IMR-90 (cell line): Measurements from ENCODE around the gene ASTL. TPM values are rescaled to one million over a fixed set of nuclear protein-coding genes. Genes with fewer than 3 reads are reported as not detected.

Experiments used
- ATAC-seq: fragments of 200-7000 bp; cut with Tn5 transposase; 2 replicates; pipeline ENCODE4 v1.9.1; 2020; ENCODE audit warnings: low read depth, mild to moderate bottlenecking, moderate library complexity
- BruUV-seq: library from RNA; stranded (reverse); fragments of 400-500 nt; replicated peaks from 2 replicates; lab custom pipeline; 2021; lab: Mats Ljungman, UMichigan
- CTCF ChIA-PET: fragments of 300-600 bp; formaldehyde crosslinking; extraction: SDS; loops from one replicate; lab custom pipeline; 2021; ENCODE audit warnings: antibody characterized with exemption; lab: Yijun Ruan, JAX
- POLR2A ChIA-PET: fragments of 300-600 bp; sonication (Branson Sonifier 250); formaldehyde crosslinking; loops from one replicate; lab custom pipeline; 2022; ENCODE audit warnings: antibody characterized with exemption; ENCODE audit not compliant: unreplicated experiment; lab: Charles Lee
- DNase-seq: peaks from one replicate; pipeline ENCODE4 v3.0.0; 2013
- H2AFZ ChIP-seq: replicated peaks from 2 replicates; pipeline ENCODE3; 2013; ENCODE audit warnings: low read length, mild to moderate bottlenecking; ENCODE audit not compliant: poor library complexity
- H2AK5ac ChIP-seq: 2 replicates; pipeline ENCODE4 v1.6.1; 2013; ENCODE audit warnings: low read depth, low read length, inconsistent platforms
- H2AK9ac ChIP-seq: replicated peaks from 2 replicates; pipeline ENCODE3; 2013; ENCODE audit warnings: mild to moderate bottlenecking, low read depth, low read length, moderate library complexity; ENCODE audit not compliant: poor library complexity
- H2BK120ac ChIP-seq: 2 replicates; pipeline ENCODE4 v1.6.1; 2013; ENCODE audit warnings: low read depth, low read length, inconsistent platforms
- H2BK15ac ChIP-seq: 3 replicates; pipeline ENCODE4 v1.6.1; 2013; ENCODE audit warnings: low read depth, low read length, inconsistent platforms
- H2BK20ac ChIP-seq: 2 replicates; pipeline ENCODE4 v1.6.1; 2013; ENCODE audit warnings: low read depth, mild to moderate bottlenecking, inconsistent platforms, low read length, moderate library complexity
- H2BK5ac ChIP-seq: 2 replicates; pipeline ENCODE4 v1.6.1; 2013; ENCODE audit warnings: mild to moderate bottlenecking, low read depth, low read length, inconsistent platforms; ENCODE audit not compliant: poor library complexity, severe bottlenecking
- H3K14ac ChIP-seq: replicated peaks from 2 replicates; pipeline ENCODE4 v1.6.1; 2013; ENCODE audit warnings: low read depth, low read length, inconsistent platforms
- H3K18ac ChIP-seq: 2 replicates; pipeline ENCODE4 v1.6.1; 2013; ENCODE audit warnings: low read depth, low read length, control low read depth
- H3K23ac ChIP-seq: 2 replicates; pipeline ENCODE4 v1.6.1; 2013; ENCODE audit warnings: low read depth, low read length, inconsistent platforms
- H3K27ac ChIP-seq: 2 replicates; pipeline ENCODE4 v1.5.1; 2013; ENCODE audit warnings: mild to moderate bottlenecking, control low read depth, low read length; ENCODE audit not compliant: insufficient read depth
- H3K27me3 ChIP-seq: 2 replicates; pipeline ENCODE4 v1.6.1; 2013; ENCODE audit warnings: low read length; ENCODE audit not compliant: control insufficient read depth, insufficient read depth
- H3K36me3 ChIP-seq: 2 replicates; pipeline ENCODE4 v1.6.1; 2013; ENCODE audit warnings: low read length, mixed read lengths; ENCODE audit not compliant: control insufficient read depth, insufficient read depth
- H3K4ac ChIP-seq: 2 replicates; pipeline ENCODE4 v1.6.1; 2013; ENCODE audit warnings: low read depth, low read length, inconsistent platforms
- H3K4me1 ChIP-seq: 2 replicates; pipeline ENCODE4 v1.6.1; 2013; ENCODE audit warnings: low read length, mixed read lengths; ENCODE audit not compliant: control insufficient read depth, insufficient read depth
- H3K4me2 ChIP-seq: 2 replicates; pipeline ENCODE4 v1.6.1; 2013; ENCODE audit warnings: low read depth, mild to moderate bottlenecking, control low read depth, low read length, moderate library complexity
- H3K4me3 ChIP-seq: 2 replicates; pipeline ENCODE4 v1.5.1; 2013; ENCODE audit warnings: low read depth, mild to moderate bottlenecking, control low read depth, low read length, moderate library complexity; ENCODE audit not compliant: insufficient read depth
- H3K56ac ChIP-seq: 2 replicates; pipeline ENCODE4 v1.6.1; 2013; ENCODE audit warnings: low read length, inconsistent platforms; ENCODE audit not compliant: insufficient read depth; ENCODE audit errors: extremely low read depth
- H3K79me1 ChIP-seq, 2 experiments: 2 replicates each; pipeline ENCODE4 v1.6.1; 2013; ENCODE audit warnings: low read length in 2 of 2, inconsistent platforms in 1 of 2, low read depth in 1 of 2
- H3K9ac ChIP-seq: 2 replicates; pipeline ENCODE4 v1.6.1; 2013; ENCODE audit warnings: low read depth, low read length, control low read depth
- H3K9me1 ChIP-seq: 2 replicates; pipeline ENCODE4 v1.6.1; 2013; ENCODE audit warnings: low read length, inconsistent platforms; ENCODE audit not compliant: insufficient read depth
- H3K9me3 ChIP-seq: 2 replicates; pipeline ENCODE4 v1.6.1; 2013; ENCODE audit warnings: low read length; ENCODE audit not compliant: control insufficient read depth, insufficient read depth
- H4K20me1 ChIP-seq: 2 replicates; pipeline ENCODE4 v1.6.1; 2013; ENCODE audit warnings: low read length, inconsistent platforms; ENCODE audit not compliant: insufficient read depth
- H4K5ac ChIP-seq: 2 replicates; pipeline ENCODE4 v1.6.1; 2013; ENCODE audit warnings: mild to moderate bottlenecking, low read depth, low read length, control low read depth
- H4K8ac ChIP-seq, 2 experiments: 2 replicates each; pipeline ENCODE4 v1.6.1; 2013; ENCODE audit warnings: low read depth in 2 of 2, low read length in 2 of 2, control low read depth in 1 of 2, inconsistent platforms in 1 of 2
- H4K91ac ChIP-seq: 2 replicates; pipeline ENCODE4 v1.6.1; 2013; ENCODE audit warnings: low read depth, low read length, inconsistent platforms; ENCODE audit not compliant: insufficient read depth
- CTCF ChIP-seq: conservative IDR thresholded peaks from 2 replicates; pipeline ENCODE4 v1.5.1; 2012; ENCODE audit warnings: mild to moderate bottlenecking, low read depth, low read length, improper control_type of control experiment
- ELK1 ChIP-seq: fragments of 150-350 bp; IDR thresholded peaks from 2 replicates; pipeline ENCODE4 v1.6.1; 2016; ENCODE audit warnings: low read depth, mild to moderate bottlenecking, low read length, moderate library complexity, borderline replicate concordance
- FOS ChIP-seq: fragments of 150-350 bp; IDR thresholded peaks from 2 replicates; pipeline ENCODE4 v1.6.1; 2016; ENCODE audit warnings: low read depth, low read length
- MAFK ChIP-seq: IDR thresholded peaks from 2 replicates; pipeline ENCODE4 v1.6.1; 2012; ENCODE audit warnings: low read depth, low read length, improper control_type of control experiment
- MAZ ChIP-seq: IDR thresholded peaks from 2 replicates; pipeline ENCODE4 v1.6.1; 2012; ENCODE audit warnings: low read depth, mild to moderate bottlenecking, low read length, improper control_type of control experiment, moderate library complexity, borderline replicate concordance
- MXI1 ChIP-seq: IDR thresholded peaks from 2 replicates; pipeline ENCODE4 v1.6.1; 2012; ENCODE audit warnings: low read depth, mild to moderate bottlenecking, low read length, moderate library complexity, borderline replicate concordance
- POLR2A ChIP-seq: IDR thresholded peaks from 2 replicates; pipeline ENCODE4 v1.6.1; 2012; ENCODE audit warnings: mild to moderate bottlenecking, low read depth, low read length
- RAD21 ChIP-seq: IDR thresholded peaks from 2 replicates; pipeline ENCODE4 v1.6.1; 2012; ENCODE audit warnings: low read length, improper control_type of control experiment
- RFX5 ChIP-seq: IDR thresholded peaks from 2 replicates; pipeline ENCODE4 v1.8.0; 2012; ENCODE audit warnings: low read depth, mild to moderate bottlenecking, low read length, moderate library complexity
- WGBS, 2 experiments: methylation state at CpG; one replicate each; pipeline versions ENCODE4 v1.1.5 to v1.1.7; 2013; ENCODE audit warnings: missing lambda C conversion rate in 2 of 2; ENCODE audit not compliant: insufficient read length in 1 of 2; ENCODE audit errors: extremely low coverage in 2 of 2; 5-methylcytosine and 5-hydroxymethylcytosine counted together
- dilution Hi-C: fragments of 300-500 bp; cut with HindIII; formaldehyde crosslinking; loops from one replicate; pipeline ENCODE4 v1.14.3; 2018; ENCODE audit warnings: low sequenced_read_pairs; ENCODE audit not compliant: unreplicated experiment
- in situ Hi-C: fragments of 300-500 bp; cut with MboI; formaldehyde crosslinking; loops from 3 replicates; pipeline ENCODE4 v1.14.3; 2019; ENCODE audit warnings: low sequenced_read_pairs, inconsistent platforms, mixed read lengths
- intact Hi-C: fragments of 100-400 bp; cut with micrococcal nuclease; formaldehyde crosslinking; loops from 2 replicates; pipeline ENCODE4 v1.10.0; 2022
- polyA plus RNA-seq, 3 experiments: library from polyadenylated mRNA; depleted of rRNA; stranded (reverse); fragments of >200 nt; gene quantifications; 2 replicates each; pipeline ENCODE4 v1.2.3, GENCODE V29; 2012; ENCODE audit warnings: low replicate concordance in 1 of 3
- total RNA-seq: library from RNA; depleted of rRNA; stranded (reverse); fragments of >200 nt; gene quantifications from 2 replicates; pipeline ENCODE4 v1.2.3, GENCODE V29; 2012

Gene ASTL
- total and polyA plus RNA-seq, 2 of the 4 experiments (the other 2 are of a cell fraction) = not detected

- H4K20me1 ChIP-seq = no peaks in the 10 kb centered on the region
- H2AK5ac ChIP-seq = no peak overlapping the region
- no peak overlapping the region for H2BK5ac ChIP-seq
- H3K27me3 ChIP-seq = peaks cover 75% of the 10 kb centered on the region
- no peak overlapping the region for H4K5ac ChIP-seq
- H2BK15ac ChIP-seq = no peak overlapping the region
- DNase-seq (no peak), ATAC-seq (no peak)
- POLR2A ChIA-PET = no interaction called here
- H3K36me3 ChIP-seq = no peaks in the 10 kb centered on the region
- no peak overlapping the region for H3K27ac ChIP-seq
- CTCF ChIA-PET = no interaction called here
- H3K4me3 ChIP-seq = no peak overlapping the region
- in situ Hi-C loops = loop anchor here (25.0 kb wide), 1 partner anchor 98 kb away; no protein-coding TSS in a partner anchor
- no peak overlapping the region for H3K23ac ChIP-seq
- no peak overlapping the region for H2AFZ ChIP-seq
- dilution Hi-C loops = no loop called here
- no peak overlapping the region for H3K18ac ChIP-seq
- peaks cover 3% of the 10 kb centered on the region for H3K9me3 ChIP-seq
- H2BK20ac ChIP-seq = no peak overlapping the region
- H3K56ac ChIP-seq = no peak overlapping the region
- H3K4me1 ChIP-seq = no peaks in the 10 kb centered on the region; the same call in 1 of the 2 replicates
- TF ChIP-seq MXI1 = no peak
- no peak for TF ChIP-seq ELK1
- no peak for TF ChIP-seq CTCF
- TF ChIP-seq FOS = no peak
- TF ChIP-seq POLR2A = no peak
- TF ChIP-seq MAFK = no peak
- TF ChIP-seq RAD21 = no peak
- no peak for TF ChIP-seq RFX5
- TF ChIP-seq MAZ = no peak
- 86% methylated on average over 2 of the region's 13 CpGs; no CpG with 5 or more reads in 1 of the 2 experiments for WGBS, 2 experiments
- intact Hi-C loops = no loop called here
- no peaks in the 10 kb centered on the region for H3K9me1 ChIP-seq
- H2BK120ac ChIP-seq = no peak overlapping the region
- H3K79me1 ChIP-seq = no peaks in the 10 kb centered on the region
- no peak overlapping the region for H3K14ac ChIP-seq
- no peak overlapping the region for H3K4ac ChIP-seq
- BruUV-seq = no TSS peak
- no peak overlapping the region for H3K9ac ChIP-seq
- no peak overlapping the region for H4K91ac ChIP-seq
- no peak overlapping the region for H4K8ac ChIP-seq
- no peak overlapping the region for H2AK9ac ChIP-seq
- H3K4me2 ChIP-seq = no peak overlapping the region
Measured at GRCh38 chr2:96110621-96111256, 27.6 kb downstream of the ASTL start.
